ENCODE results near the gene ADIRF.
A peak's percentile ranks its signal among the peaks of the same experiment; 100 is the strongest.
"Not testable (repeated sequence)": the region's sequence is repeated elsewhere in the genome, so short reads cannot be mapped to it uniquely, and the experiment has no call there.

Gene ADIRF

DNA sequence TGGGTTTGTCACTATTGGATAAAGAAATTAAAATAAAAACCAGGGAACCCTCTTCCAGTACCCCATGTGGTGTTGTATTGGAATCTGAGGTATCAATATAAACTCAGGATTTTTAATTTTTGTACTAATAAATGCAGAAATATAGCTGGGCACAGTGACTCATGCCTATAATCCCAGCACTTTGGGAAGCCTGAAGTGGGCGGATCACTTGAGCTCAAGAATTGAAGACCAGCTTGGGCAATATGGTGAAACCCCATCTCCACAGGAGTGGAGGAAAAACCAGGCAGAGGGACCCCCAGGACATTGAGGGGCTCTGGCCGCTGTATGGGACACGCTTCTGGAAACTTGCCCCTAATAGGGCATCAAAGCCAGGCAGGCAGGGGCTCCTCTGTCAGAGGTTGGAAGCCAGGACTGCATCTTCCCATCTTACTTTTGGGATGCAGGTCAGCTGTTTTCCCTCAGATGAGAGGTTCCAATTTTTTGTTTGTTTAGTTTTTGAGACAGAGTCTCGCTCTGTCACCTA, 11.1 kb downstream of the ADIRF start:
- DNase-seq (ENCODE audit: low spot score), result no peak

- no peak for DNase-seq (ENCODE audit: low spot score)
Observed at GRCh38 chr10:86979977-86980448, 11.7 kb downstream of the ADIRF start.

DNA sequence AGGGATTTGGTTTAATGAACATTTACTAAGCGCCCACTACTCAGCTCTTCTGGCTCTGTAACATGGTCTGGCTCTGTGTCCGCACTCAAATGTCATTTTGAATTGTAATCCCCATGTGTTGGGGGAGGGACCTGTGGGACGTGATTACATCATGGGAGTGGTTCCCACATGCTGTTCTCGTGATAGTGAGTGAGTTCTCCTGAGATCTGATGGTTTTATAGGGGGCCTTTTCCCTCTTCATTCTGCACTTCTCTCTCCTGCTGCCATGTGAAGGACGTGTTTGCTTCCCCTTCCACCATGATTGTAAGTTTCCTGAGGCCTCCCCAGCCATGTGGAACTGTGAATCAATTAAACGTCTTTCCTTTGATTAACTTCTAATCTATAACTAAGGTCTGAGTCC, 12.7 kb downstream of the ADIRF start:
- DNase-seq (ENCODE audit: low spot score), result not testable (repeated sequence)

DNA sequence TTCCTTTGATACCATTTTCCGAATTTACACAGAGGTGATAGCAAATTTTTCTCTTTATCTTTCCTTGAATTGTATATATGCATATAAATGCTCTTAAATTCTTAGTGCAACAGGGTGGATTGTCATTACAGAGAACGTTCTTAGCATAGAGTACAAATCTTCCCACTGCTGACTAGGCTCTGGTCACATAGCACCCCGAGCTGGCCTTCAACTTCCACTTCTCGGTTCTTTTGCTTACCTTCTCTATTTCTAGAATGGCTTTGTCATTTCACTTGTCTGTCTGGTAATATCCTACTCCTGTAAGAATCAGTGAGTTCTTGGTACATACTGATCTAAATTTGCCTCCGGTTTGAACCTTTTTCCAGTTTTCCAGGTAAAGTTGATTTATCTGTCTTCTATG, 13.4 kb downstream of the ADIRF start:
- no peak for DNase-seq (ENCODE audit: low spot score)

DNA sequence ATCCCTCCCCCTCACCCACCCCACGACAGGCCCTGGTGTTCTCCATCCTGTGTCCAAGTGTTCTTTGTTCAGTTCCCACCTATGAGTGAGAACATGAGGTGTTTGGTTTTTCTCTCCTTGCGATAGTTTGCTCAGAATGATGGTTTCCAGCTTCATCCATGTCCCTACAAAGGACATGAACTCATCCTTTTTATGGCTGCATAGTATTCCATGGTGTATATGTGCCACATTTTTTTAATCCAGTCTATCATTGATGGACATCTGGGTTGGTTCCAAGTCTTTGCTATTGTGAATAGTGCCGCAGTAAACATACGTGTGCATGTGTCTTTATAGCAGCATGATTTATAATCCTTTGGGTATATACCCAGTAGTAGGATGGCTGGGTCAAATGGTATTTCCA, 16.2 kb downstream of the ADIRF start:
- not testable (repeated sequence) for DNase-seq (ENCODE audit: low spot score)

DNA sequence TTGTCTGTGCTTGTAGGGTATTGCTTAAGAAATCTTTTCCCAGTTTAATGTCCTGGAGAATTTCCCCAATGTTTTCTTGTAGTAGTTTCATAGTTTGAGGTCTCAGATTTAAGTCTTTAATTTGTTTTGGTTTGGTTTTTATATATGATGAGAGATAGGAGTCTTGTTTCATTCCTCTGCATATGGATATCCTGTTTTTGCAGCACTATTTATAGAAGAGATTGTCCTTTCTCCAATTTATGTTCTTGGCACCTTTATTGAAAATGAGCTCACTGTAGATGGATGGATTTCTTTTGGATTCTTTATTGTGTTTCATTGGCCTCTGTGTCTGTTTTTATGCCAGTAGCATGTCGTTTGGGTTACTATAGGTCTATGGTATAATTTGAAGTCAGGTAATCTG, 20.2 kb downstream of the ADIRF start:
- DNase-seq (ENCODE audit: low spot score), result no peak

- DNase-seq (ENCODE audit: low spot score), result not testable (repeated sequence)
Observed at GRCh38 chr10:86991362-86991761, 23.1 kb downstream of the ADIRF start.

- no peak for DNase-seq (ENCODE audit: low spot score)
Observed at GRCh38 chr10:86992456-86992855, 24.2 kb downstream of the ADIRF start.

GRCh38 chr10:86992929-86993328, 24.6 kb downstream of the ADIRF start:
- no peak for DNase-seq (ENCODE audit: low spot score)

DNA sequence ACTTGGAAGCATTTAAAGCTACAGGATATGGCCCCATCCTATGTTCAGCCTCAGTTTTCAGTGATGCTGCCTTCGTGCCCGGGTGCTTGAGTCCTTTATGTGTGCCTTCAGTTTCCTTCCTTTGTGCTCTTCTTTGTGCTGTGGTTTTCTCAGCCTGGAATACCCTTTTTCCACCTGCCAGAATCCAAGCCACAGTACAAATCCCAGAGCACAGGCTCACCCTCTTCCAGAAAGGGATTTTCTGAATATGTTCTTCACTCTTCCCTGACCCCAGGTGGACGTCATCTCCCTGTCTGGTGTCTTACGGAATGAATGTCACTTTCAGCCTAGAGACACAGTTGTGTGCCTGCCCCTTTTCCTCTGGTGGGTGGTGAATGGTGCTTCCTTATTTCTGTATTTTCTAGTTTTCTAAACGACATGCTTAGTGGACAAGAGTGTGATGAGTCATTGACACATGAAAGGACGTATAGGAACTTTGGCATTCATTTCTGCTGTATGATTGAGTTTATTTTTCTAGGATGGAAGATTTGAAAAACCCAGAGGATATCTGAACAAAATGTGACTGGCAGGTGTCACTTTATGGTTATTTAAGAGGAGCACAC, 31.6 kb downstream of the ADIRF start:
- not testable (repeated sequence) for DNase-seq (ENCODE audit: low spot score)

DNA sequence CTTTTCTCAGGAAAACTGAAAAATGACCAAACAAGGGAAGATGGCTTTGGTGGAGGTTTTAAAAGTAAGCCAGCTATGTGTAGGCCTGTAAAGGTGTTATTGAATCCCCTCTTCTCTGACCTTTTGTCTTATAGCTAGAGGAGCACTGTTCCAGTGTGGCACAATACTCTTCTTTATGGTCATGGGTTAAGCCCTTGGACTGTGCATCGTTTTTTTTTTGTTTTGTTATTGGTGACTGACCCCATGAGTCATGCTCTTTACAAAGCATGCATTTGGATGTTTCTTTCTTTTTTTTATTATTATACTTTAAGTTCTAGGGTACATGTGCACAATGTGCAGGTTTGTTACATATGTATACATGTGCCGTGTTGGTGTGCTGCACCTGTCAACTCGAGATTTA, 32.2 kb downstream of the ADIRF start:
- DNase-seq (ENCODE audit: low spot score), result no peak

- not testable (repeated sequence) for DNase-seq (ENCODE audit: low spot score)
Observed at GRCh38 chr10:87007124-87007523, 38.8 kb downstream of the ADIRF start.

GRCh38 chr10:87007674-87008073, 39.4 kb downstream of the ADIRF start:
- DNase-seq (ENCODE audit: low spot score), result not testable (repeated sequence)

- peak; percentile 6 for DNase-seq (ENCODE audit: low spot score)
Observed at GRCh38 chr10:87008303-87008702, 40.0 kb downstream of the ADIRF start.

DNA sequence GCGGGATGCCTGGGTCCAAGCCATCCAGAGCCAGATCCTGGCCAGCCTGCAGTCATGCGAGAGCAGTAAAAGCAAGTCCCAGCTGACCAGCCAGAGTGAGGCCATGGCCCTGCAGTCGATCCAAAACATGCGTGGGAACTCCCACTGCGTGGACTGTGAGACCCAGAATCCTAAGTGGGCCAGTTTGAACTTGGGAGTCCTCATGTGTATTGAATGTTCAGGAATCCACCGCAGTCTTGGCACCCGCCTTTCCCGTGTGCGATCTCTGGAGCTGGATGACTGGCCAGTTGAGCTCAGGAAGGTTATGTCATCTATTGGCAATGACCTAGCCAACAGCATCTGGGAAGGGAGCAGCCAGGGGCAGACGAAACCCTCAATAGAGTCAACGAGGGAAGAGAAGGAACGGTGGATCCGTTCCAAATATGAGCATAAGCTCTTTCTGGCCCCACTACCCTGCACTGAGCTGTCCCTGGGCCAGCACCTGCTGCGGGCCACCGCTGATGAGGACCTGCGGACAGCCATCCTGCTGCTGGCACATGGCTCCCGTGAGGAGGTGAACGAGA, 40.9 kb downstream of the ADIRF start:
- not testable (repeated sequence) for DNase-seq (ENCODE audit: low spot score)

DNA sequence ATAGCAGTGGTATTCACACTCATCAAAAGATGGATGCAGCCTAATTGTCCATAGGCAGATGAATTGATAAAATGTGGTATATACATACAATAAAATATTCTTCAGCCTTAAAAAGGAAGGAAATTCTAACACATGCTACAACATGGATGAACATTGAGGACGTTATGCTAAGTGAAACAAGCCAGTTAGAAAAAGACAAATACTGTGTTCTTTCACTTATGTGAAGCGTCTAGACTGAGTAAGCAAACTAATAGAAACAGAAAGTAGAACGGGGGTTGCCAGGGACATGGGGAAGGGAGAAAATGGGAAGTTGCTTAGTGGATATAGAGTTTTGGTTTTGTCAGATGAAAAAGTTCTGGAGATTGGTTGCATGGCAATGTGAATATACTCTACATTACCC, 45.2 kb downstream of the ADIRF start:
- DNase-seq (ENCODE audit: low spot score), result not testable (repeated sequence)

DNA sequence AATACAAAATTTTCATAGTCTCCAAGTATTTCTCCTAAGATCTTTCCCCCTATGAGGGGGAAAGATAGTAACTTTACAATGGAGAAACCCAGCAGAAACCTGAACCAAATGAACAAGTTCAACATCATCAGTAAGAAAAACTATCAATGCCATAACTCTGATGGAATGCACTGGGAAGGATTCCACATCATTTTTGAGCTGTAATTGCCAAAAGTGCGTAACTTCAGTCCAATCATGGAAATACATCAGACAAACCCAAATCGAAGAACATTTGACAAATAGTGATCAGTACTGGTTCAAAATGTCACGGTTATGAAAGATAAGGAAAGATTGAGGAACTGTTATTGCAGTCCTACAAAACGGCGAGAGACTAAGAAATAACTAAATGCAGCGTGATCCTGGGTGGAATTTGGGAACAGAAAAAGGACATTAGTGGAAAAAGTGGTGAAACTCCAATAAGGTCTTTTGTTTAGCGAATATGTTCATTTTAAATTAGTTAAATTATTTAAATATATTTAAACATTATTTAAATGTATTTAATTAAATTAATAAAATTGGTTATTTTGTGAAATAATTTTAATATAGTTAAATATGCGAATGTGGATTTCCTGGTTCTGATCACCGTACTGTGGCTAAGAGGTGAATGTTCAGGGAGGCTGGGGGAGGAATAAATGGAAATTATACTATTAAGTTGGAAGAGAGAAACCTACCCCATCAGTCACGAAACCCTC, 46.9 kb downstream of the ADIRF start:
- DNase-seq (ENCODE audit: low spot score), result not testable (repeated sequence)

GRCh38 chr10:87018127-87018526, 49.8 kb downstream of the ADIRF start:
- not testable (repeated sequence) for DNase-seq (ENCODE audit: low spot score)

- not testable (repeated sequence) for DNase-seq (ENCODE audit: low spot score)
Observed at GRCh38 chr10:87019066-87019465, 50.8 kb downstream of the ADIRF start.

DNA sequence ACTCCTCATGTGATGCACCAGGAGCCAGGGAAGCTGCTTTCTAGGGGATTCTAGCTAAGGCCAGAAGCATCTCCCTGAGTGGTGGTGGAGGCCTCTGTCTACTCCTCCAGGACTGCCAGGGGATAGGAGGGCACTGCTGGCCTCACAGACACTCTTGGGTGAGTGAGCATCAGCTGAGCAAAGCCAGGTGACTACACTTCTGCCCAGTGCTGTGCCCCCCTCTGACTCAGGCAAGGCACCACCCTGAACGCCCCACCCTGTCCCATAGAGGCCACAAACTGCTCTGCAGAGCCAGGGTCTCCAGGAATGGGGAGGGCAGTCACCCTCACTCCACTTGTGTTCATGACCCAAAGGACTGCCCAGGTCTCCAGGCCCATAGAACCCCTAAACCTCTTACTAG, 51.2 kb downstream of the ADIRF start:
- DNase-seq (ENCODE audit: low spot score), result not testable (repeated sequence)

DNA sequence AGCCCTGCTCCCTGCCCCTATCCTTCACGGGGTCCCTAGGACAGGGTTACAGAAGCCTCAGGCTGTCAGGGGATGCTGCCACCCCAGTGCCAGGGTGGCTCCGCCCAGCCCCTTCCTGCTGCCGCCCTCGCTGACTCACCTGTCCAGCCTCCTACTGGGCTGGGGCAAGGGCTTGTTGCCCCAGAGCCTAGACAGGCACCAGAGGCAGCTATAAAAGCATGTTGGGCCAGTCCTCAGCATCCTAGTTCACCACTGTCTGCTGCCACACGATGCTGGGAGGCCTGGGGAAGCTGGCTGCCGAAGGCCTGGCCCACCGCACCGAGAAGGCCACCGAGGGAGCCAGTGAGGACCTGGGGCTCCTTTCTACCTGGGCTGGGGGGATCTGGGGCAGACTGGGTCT, 51.8 kb downstream of the ADIRF start, which contains the start of gene FAM25A:
Gene FAM25A, plus strand, starts transcription at position 239 of the 400 bp plus-strand sequence. Its CDS starts 31 bp downstream, at position 270.
- DNase-seq (ENCODE audit: low spot score), result not testable (repeated sequence)

Data from iPS-NIHi11 (cell line).